SH-SY5Y (cell line): ENCODE measurements around the gene ACO2.

ENCODE experiments used
- GATA2 ChIP-seq: IDR thresholded peaks from 2 replicates; pipeline ENCODE4 v1.6.1; 2011; ENCODE audit warnings: mild to moderate bottlenecking, low read depth, low read length
- GATA3 ChIP-seq: IDR thresholded peaks from 2 replicates; pipeline ENCODE4 v1.6.1; 2011; ENCODE audit warnings: low read depth, mild to moderate bottlenecking, low read length, moderate library complexity

- TF ChIP-seq GATA2: no peak
- no peak for TF ChIP-seq GATA3
Observed at GRCh38 chr22:41431656-41432055, 37.3 kb upstream of the ACO2 start.
